Measurements from ENCODE around the gene LMO7.
"Not testable (repeated sequence)": the region's sequence is repeated elsewhere in the genome, so short reads cannot be mapped to it uniquely, and the experiment has no call there.

The LMO7 gene

GRCh38 chr13:75790198-75790970 lies 154.3 kb downstream of the LMO7 start:
- TF ChIP-seq, protein P1, sequence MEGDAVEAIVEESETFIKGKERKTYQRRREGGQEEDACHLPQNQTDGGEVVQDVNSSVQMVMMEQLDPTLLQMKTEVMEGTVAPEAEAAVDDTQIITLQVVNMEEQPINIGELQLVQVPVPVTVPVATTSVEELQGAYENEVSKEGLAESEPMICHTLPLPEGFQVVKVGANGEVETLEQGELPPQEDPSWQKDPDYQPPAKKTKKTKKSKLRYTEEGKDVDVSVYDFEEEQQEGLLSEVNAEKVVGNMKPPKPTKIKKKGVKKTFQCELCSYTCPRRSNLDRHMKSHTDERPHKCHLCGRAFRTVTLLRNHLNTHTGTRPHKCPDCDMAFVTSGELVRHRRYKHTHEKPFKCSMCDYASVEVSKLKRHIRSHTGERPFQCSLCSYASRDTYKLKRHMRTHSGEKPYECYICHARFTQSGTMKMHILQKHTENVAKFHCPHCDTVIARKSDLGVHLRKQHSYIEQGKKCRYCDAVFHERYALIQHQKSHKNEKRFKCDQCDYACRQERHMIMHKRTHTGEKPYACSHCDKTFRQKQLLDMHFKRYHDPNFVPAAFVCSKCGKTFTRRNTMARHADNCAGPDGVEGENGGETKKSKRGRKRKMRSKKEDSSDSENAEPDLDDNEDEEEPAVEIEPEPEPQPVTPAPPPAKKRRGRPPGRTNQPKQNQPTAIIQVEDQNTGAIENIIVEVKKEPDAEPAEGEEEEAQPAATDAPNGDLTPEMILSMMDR (IDR thresholded peaks at IDR 0.05; ENCODE audit: low read depth, low read length, missing control alignments): no peak
- H3K4me3 ChIP-seq (replicated peaks; ENCODE audit: low read depth, low read length): no peak overlapping the region
- DNase-seq (ENCODE audit: extremely low read depth, low read depth): no peak

DNA sequence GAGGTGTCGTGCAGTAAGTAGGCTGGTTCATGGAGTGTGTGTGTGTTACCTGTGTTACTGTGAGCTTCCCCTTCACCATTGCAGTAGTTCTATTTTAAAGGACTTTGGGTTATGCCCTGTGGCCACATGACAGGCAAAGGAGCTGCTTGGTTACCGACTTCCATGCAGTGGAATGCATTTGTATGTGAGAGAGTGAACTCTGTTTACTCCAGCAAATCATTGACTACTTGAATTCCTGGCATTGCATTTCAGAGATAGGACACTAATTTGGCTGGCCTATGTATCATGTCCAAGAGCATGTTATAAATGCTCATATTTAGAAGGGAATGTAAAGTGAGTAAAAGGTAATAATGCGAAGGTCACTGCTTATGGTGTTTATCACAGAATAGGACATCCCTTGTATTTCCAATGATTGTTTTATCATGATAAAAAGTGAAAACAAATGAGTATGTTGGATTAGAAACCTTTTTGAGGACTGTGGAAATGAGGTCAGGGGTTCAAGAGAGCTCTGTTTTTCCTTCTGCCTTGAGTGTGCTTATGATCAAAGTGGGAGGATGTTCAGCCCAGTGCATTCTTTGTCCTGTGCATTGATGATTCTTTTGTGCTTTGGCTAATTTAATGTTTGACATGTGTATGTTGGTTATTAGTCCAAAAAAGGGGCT lies 156.5 kb downstream of the LMO7 start:
- H3K4me3 ChIP-seq (replicated peaks; ENCODE audit: low read depth, low read length): no peak overlapping the region
- TF ChIP-seq, protein P1 (IDR thresholded peaks at IDR 0.05; ENCODE audit: low read depth, low read length, missing control alignments): no peak
- DNase-seq (ENCODE audit: extremely low read depth, low read depth): no peak

- DNase-seq (ENCODE audit: extremely low read depth, low read depth); H3K4me3 ChIP-seq (replicated peaks; ENCODE audit: low read depth, low read length): not testable (repeated sequence)
Measured at GRCh38 chr13:75793188-75793567, 157.0 kb downstream of the LMO7 start.

DNA sequence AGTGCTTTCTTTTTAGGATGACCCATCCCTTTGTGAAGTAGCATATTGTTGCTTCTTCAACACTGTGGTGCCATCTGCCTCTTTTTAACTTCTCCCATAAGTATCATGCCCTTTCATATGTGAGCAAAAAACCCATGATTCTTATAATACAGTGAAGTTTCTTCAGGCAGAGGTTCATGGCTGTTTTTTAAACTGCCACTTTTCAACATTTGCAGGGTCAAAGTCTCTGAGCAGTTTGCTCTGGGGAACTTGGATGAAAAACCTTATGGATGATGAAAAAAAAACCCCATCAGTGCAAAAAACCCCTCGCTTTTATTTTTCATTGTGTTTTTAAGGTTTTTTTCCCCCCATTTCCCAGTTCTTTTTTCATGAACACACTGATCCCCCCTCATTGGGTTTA lies 158.5 kb downstream of the LMO7 start:
- DNase-seq (ENCODE audit: extremely low read depth, low read depth): no peak
- H3K4me3 ChIP-seq (replicated peaks; ENCODE audit: low read depth, low read length): no peak overlapping the region
- TF ChIP-seq, protein P1 (IDR thresholded peaks at IDR 0.05; ENCODE audit: low read depth, low read length, missing control alignments): no peak

GRCh38 chr13:75795274-75795673 lies 159.1 kb downstream of the LMO7 start:
- no peak overlapping the region for H3K4me3 ChIP-seq (replicated peaks; ENCODE audit: low read depth, low read length)
- TF ChIP-seq, protein P1 (IDR thresholded peaks at IDR 0.05; ENCODE audit: low read depth, low read length, missing control alignments): no peak

GRCh38 chr13:75796825-75797224 lies 160.7 kb downstream of the LMO7 start:
- TF ChIP-seq, protein P1 (IDR thresholded peaks at IDR 0.05; ENCODE audit: low read depth, low read length, missing control alignments): no peak

More at GRCh38 chr13:75795274-75795673, 159.1 kb downstream of the LMO7 start:
- DNase-seq (ENCODE audit: extremely low read depth, low read depth): no peak

GRCh38 chr13:75797239-75797638 lies 161.1 kb downstream of the LMO7 start:
- no peak for DNase-seq (ENCODE audit: extremely low read depth, low read depth)
- H3K4me3 ChIP-seq (replicated peaks; ENCODE audit: low read depth, low read length): no peak overlapping the region
- TF ChIP-seq, protein P1 (IDR thresholded peaks at IDR 0.05; ENCODE audit: low read depth, low read length, missing control alignments): no peak

More at GRCh38 chr13:75796825-75797224, 160.7 kb downstream of the LMO7 start:
- H3K4me3 ChIP-seq (replicated peaks; ENCODE audit: low read depth, low read length): no peak overlapping the region
- no peak for DNase-seq (ENCODE audit: extremely low read depth, low read depth)
